Stimulated activated CD8-positive, alpha-beta memory T cell treated with anti-CD3 and anti-CD28 coated beads, Interleukin-15, amount 100 ng/mL, for 24 hours (primary cell): ENCODE data around the gene ARID5A.
"Not testable (repeated sequence)": the region's sequence is repeated elsewhere in the genome, so short reads cannot be mapped to it uniquely, and the experiment has no call there.

Experiments
- DNase-seq: peaks from one replicate; pipeline ENCODE4 v3.0.0-alpha.2; 2020; ENCODE audit warnings: low read depth

ARID5A gene

GRCh38 chr2:96557421-96557820 lies 20.9 kb downstream of the ARID5A start:
- not testable (repeated sequence) for DNase-seq

- DNase-seq = no peak
Observed at GRCh38 chr2:96558061-96558460, 21.5 kb downstream of the ARID5A start.

- no peak for DNase-seq
Observed at GRCh38 chr2:96558485-96558884, 21.9 kb downstream of the ARID5A start.

- DNase-seq = no peak
Observed at GRCh38 chr2:96564026-96564425, 27.5 kb downstream of the ARID5A start.

GRCh38 chr2:96564563-96564962 lies 28.0 kb downstream of the ARID5A start:
- no peak for DNase-seq

- no peak for DNase-seq
Observed at GRCh38 chr2:96565111-96565510, 28.6 kb downstream of the ARID5A start.

- no peak for DNase-seq
Observed at GRCh38 chr2:96568094-96568493, 31.5 kb downstream of the ARID5A start.

GRCh38 chr2:96574364-96574763 lies 37.8 kb downstream of the ARID5A start:
- no peak for DNase-seq

DNA sequence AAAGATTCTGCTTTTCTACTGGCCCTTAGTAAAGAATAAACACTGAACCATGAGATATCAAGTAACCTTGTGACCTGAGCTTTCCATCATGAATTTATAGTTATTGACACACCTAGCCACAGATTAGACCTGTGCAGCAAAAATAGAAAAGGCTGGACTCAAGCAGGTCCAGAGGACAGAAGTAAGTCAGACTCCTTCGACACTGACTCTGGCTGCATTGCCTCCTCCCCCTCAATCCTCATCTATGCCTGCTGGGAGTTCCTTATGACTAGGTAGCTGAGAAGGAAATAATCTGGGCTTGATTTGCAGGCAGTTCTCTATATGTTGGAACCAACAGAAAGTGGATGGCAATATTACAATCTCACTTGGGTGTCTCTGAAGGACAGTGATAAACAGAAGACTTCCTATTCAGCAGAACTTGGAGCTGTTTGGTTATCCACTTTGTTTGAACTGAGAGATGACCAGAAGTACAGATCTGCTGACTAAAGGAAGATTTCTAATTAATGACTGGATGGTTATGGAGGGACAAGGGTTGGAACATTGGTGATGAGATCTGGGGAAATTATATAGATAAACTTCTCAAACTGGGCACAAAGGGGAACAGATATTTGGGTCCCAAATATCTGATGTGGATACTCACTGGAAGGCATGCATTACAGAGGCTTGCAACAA lies 39.4 kb downstream of the ARID5A start:
- no peak for DNase-seq

GRCh38 chr2:96577501-96577900 lies 40.9 kb downstream of the ARID5A start:
- DNase-seq = no peak

DNA sequence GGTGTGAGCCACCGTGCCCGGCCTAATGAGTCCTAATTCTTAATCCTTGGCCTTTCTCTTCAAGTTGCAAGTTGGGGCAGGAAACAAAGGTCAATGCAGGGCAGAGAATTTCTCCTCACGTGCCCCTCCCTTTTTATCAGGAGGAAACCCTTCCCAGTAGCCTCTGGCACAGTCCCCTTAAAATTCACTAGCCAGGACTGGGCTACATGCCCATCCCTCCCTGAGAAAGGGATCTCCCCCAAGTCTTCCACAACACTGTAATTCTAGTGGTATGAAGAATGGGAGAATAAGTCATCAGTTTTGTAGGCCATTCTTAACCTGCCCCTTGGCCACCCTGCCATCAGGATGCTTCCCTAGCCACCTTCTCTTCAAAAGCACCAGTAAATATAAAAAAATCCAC lies 42.2 kb downstream of the ARID5A start:
- no peak for DNase-seq

DNA sequence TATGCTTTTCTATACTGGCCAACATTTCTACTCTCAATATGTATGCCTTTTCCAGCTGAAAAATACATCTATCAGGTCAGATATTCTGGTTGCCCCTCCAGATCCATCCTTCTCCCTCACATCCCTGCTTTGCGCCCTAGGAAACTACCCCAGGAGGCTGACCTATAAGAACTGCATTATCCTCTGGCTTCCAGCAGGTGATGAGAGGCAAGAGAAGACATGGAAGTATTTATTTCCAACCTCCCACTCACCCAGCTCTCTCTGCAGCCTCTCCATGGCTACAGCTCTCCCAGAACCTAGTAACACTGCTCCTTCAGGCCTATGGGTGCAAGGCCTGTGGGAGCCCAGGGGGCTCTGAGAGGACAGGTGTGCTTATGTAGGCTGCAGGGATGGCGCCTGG lies 42.9 kb downstream of the ARID5A start:
- DNase-seq = no peak

GRCh38 chr2:96580771-96581170 lies 44.2 kb downstream of the ARID5A start:
- DNase-seq = no peak

- no peak for DNase-seq
Observed at GRCh38 chr2:96584017-96584416, 47.5 kb downstream of the ARID5A start.

GRCh38 chr2:96587843-96588242 lies 51.3 kb downstream of the ARID5A start:
- DNase-seq = no peak

DNA sequence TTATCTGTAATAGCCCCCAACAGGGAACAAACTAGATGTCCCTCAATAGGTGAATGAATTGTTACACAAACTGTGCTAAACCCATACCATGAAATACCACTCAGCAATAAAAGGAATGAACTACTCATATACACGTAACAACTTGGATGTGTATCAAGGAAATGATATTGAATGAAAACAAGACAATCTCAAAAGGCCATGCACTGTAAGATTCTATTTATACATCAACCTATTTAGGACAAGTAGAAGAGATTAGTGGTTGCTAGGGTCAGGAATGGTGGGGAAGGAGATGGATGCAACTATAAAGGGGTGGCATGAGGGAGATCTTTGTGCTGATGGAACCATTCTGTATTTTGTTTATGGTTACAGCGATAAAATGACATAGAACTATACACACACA lies 54.5 kb downstream of the ARID5A start:
- DNase-seq = no peak

DNA sequence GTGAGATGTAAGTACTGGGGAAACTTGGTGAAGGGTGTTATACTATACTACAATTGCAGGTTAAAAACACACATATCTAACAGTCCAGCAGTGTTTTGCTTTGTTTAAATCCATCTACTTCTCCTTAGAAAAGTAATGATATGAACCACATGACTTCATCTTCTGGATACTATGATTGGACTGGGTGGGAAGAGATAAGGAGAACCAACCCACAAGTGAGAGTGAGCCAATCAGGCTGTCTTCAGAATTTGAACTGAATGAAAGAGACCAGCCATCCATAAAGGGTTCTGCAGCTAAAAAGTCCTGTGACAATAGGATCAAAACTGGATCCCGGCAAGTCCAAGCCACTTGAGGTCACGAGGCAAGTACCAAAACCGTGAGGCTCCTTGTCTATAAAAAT lies 54.9 kb downstream of the ARID5A start:
- DNase-seq = no peak

- no peak for DNase-seq
Observed at GRCh38 chr2:96594282-96594681, 57.7 kb downstream of the ARID5A start.

- no peak for DNase-seq
Observed at GRCh38 chr2:96594691-96595152, 58.2 kb downstream of the ARID5A start.

DNA sequence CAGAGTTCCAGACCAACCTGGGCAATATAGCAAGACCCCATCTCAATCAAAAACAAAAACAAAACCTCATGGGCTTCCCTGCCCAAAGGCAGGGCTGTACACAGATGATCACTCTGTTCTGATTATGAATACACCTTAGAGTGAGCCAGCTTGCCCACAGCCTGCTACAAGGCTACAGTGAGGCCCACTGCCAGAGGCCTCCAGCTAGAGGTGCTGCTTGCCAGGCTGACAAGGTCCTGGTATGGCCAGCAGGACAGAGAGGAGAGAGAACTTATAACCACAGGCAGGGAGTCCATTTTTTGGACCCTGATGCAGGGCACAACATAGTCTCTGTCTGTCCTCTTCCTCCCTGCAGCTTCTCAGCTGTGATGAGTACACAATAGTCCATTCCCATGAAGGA lies 60.0 kb downstream of the ARID5A start:
- no peak for DNase-seq

- no peak for DNase-seq
Observed at GRCh38 chr2:96599941-96600340, 63.4 kb downstream of the ARID5A start.

- DNase-seq = no peak
Observed at GRCh38 chr2:96601382-96602292, 65.1 kb downstream of the ARID5A start.
